ENCODE data around the gene ERGIC1. TPM values are rescaled to one million over a fixed set of nuclear protein-coding genes. Genes with fewer than 3 reads are reported as not detected.

The ERGIC1 gene
- total RNA-seq, 4 donors from 2014 or later = 54.4 to 108 (median 88.0) TPM

Other genes starting within 250 kb of the ERGIC1 start
- 10 to 100 TPM in 3 of 4 donors, 1 to 10 TPM in 1; 8.7 to 18.8 (median 15.1) TPM for gene NEURL1B, start 193.0 kb upstream of the ERGIC1 start, total RNA-seq
- gene DUSP1, start 63.1 kb upstream of the ERGIC1 start, total RNA-seq = 1,000 to 10,000 TPM in 1 of 4 donors, 100 to 1,000 TPM in 3; 345 to 1,004 (median 793) TPM
- gene RPL26L1, start 125.2 kb downstream of the ERGIC1 start, total RNA-seq = 10 to 100 TPM; 24.8 to 50.4 (median 41.5) TPM
- 100 to 1,000 TPM; 101 to 183 (median 164) TPM for gene ATP6V0E1, start 149.5 kb downstream of the ERGIC1 start, total RNA-seq
- 10 to 100 TPM; 20.3 to 35.0 (median 25.5) TPM for gene CREBRF, start 222.1 kb downstream of the ERGIC1 start, total RNA-seq